Midbrain (tissue), 1 donor: ENCODE data around the gene SLC25A19.
A peak's percentile ranks its signal among the peaks of the same experiment; 100 is the strongest.

Experiments used
- DNase-seq: peaks from one replicate; lab custom pipeline; 2025; lab: John Stamatoyannopoulos, UW

The SLC25A19 gene

DNA sequence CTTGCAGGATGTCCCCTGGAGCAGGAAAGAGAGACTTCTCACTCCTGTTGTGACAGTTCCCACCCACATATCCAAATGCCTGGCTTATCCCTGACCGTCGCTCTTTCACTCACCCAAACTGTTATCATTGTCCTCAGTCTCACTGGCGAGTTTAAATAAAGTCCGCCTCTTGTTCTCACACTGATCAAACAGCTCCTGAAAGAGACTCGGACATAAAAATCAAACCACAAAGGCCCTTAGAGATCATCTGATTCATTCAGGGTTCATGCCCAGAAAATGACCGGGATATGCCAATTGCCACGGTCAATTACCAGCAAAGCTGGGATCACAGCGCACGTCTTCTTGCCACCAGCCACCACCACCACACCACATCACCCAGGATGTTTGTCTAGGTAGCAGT, 47.7 kb downstream of the SLC25A19 start:
- DNase-seq: no peak

- DNase-seq: no peak
Observed at GRCh38 chr17:75241143-75241430, 48.1 kb downstream of the SLC25A19 start.

GRCh38 chr17:75240394-75241142, 48.7 kb downstream of the SLC25A19 start:
- DNase-seq: no peak

DNA sequence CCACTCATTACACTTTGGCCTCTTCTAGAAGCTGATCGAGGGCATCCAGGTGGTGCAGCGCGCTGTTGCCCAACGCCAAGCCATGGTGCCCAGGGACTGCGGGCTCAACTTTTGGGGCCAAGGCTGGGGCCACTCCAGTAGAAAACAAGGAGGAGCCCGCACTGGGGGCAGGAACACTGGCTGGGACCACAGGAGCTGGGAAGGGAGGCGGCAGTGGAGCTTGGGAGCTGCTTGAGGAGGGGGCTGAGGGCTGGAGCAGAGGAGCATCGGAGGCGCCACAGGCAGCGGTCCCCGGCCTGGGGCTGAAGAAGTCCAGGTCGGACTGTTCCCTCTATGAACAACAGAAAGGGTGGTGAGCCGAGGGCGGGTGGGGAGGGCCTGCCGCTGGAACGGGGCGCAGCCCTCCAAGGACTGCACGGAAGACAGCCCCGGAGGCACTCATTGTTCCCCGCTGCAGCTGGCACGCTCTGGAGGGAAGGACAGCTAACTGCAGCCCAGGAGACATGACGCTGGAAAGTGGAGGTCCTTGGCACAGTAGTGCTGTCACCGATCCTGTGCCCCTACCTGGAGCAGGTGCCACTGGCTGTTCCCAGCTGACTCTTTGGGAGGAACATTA, 49.3 kb downstream of the SLC25A19 start:
- no peak for DNase-seq

GRCh38 chr17:75239214-75239613, 50.0 kb downstream of the SLC25A19 start:
- DNase-seq: no peak

DNA sequence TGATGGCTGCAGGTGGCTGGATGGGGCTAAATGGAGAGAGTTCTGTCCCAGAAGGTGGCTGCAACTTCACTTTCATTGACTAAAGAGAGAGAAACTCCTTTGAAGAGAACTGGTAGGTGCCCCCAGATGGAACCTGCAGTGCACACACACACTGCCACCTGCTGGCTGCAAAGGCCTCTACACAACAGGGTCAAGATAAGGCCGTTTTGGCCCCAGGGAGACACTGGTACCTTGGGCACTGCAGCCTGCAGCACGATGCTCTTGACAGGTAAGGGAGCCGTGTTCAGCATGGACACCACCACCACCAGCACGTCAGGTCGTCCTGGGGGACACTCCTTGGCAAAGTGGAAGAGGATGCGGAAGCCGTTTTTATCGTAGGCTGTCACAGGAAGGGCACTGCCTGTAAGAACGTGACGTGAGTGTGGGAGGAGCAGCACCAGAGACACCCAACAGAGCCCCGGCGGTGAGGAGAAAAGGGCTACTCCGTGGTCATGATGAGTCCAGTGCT, 50.5 kb downstream of the SLC25A19 start:
- DNase-seq: peak; percentile 20

DNA sequence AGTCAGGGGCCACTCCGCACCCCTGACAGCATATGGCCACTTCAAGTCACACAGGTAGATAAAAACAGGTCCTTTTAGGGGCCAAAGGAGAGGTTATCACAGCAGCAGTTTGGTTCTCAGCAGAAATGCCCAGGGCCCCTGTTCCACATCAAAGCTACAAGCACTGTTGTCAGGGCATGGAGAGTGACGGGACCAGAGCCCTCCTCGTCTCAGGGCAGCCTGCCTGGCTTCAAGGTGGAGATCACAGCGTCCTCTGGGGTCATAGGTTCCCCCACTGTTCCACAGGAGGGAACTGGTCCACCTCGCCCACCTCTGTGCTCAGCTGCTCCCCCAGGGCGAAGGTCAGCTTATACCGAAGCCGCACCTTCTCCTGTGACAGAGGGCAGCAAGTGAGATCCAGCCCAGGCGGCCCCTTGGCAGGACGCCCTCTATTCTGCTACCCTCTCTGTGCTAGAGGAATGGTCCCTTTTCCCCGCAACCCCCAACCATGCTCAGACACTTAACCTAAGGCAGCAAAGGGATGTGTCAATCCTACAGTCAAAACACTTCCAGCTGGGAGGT, 51.1 kb downstream of the SLC25A19 start:
- DNase-seq: no peak

DNA sequence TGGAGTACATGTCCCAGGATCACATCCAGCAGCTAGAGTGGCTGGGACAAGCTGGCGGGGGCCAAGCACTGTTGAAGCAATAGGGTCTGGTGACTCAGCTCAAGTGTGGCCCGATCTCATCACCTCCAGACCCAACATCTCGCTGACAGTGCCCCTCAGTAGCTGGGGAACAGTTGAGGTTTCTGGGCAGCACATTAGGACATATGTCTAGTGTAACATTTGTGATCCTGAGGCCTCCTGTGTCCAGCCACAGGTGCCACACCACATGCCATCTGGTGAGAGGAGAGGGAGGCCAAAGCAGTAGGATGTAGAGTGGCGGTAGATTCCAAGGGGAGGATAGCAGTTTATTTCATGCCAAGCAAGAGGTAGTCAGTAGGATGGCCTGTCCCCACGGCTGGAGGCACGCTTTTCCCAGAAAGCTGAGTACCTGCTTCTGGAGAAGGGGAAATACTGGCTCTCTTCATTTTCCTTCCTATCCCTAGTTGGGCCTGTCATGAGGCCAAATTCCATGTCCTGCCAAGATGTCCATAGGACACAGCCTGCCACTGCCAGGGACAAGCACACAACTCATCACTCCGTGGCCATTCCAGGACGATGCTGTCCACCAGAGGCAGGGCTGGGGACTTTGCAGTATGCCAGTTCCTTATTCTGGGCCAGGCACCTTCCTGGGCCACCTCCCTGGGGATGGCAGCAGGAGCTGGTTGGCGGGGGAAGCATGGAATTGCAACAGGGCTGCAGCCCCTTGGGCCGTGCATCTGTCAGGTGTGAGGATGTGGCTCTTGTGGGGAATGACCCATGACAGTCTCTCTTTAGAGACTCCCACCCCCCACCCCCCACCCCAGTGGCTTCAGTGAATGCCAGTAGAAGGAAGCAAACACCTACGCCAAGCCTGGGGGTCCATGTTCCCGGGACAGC, 51.9 kb downstream of the SLC25A19 start:
- no peak for DNase-seq

DNA sequence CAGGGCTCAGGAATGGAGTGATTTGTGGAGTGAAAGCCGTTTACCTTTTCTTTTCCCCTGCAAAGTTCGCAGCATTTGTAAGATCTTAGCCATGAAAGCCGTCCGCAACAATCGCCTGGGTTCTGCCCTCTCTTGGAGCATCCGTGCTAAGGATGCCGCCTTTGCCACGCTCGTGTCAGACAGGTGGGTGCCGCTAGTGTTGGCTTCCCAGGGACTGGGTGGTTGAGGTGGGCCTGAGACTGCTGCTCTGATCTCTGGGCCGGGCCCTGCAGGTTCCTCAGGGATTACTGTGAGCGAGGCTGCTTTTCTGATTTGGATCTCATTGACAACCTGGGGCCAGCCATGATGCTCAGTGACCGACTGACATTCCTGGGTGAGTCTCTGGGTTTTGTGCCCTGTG, 56.4 kb downstream of the SLC25A19 start:
- no peak for DNase-seq

GRCh38 chr17:75231741-75232464, 57.3 kb downstream of the SLC25A19 start:
- no peak for DNase-seq

- DNase-seq: no peak
Observed at GRCh38 chr17:75231071-75231470, 58.2 kb downstream of the SLC25A19 start.

DNA sequence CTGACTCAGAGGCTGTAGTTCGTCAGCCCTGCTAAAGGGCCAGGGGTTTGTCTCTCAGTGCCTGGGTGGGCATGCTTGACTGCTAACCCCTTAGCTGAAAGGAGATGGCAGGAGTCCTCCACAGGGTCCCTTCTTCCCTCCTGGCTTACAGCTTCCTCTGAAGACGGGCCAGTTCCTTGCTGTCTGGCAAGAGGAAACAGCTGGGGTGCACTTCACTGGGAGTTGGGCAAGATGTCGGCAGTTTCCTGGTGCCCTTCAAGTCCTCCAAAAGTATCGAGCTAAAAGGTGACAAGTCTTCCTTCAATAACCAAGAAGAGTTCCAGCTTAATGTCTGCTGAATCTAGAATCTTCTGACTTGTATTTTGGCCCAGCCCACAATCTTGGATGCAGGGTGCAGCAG, 60.4 kb downstream of the SLC25A19 start:
- DNase-seq: no peak

DNA sequence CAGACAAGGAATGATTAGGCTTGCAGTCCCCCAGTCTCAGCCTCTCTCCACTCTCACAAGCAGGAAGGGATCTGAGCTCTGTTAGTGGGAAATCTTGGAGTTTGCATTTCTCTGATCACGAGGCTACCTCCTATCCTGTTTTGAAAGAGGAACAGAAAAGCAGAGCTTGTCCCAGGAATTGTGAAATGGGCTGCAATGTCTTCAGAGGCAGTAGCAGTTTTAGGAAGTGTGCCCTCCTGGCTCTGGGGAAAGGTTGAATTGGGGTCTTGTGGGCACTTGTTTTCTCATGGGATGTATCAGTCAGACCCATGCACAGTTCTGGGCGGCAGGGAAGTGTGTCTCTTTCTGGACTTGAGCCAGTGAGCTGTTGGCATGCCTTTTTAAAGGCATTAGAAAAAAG, 60.9 kb downstream of the SLC25A19 start:
- peak; percentile 46 for DNase-seq

- no peak for DNase-seq
Observed at GRCh38 chr17:75227729-75228128, 61.5 kb downstream of the SLC25A19 start.

DNA sequence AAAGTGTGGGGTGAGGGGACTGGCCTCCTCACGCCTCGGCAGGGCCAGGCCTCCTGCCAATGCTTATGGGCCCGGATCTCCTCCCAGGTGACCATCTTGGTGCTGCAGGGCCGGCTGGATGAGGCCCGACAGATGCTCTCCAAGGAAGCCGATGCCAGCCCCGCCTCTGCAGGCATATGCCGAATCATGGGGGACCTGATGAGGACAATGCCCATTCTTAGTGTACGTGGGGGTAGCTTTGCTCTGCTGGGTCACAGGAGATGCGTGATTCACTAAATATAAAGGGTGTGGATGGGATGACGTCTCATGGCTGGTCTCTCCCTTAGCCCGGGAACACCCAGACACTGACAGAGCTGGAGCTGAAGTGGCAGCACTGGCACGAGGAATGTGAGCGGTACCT, 64.2 kb downstream of the SLC25A19 start:
- no peak for DNase-seq
